ENCODE data around the gene MBTPS1. TPM values are rescaled to one million over a fixed set of nuclear protein-coding genes. Genes with fewer than 3 reads are reported as not detected.

MBTPS1 gene
- total and polyA plus RNA-seq, 9 of the 15 experiments (the other 6 are each of a cell fraction or from before 2014, with no cell fraction given), result 2.8 to 57.6 (median 43.8) TPM

DNA sequence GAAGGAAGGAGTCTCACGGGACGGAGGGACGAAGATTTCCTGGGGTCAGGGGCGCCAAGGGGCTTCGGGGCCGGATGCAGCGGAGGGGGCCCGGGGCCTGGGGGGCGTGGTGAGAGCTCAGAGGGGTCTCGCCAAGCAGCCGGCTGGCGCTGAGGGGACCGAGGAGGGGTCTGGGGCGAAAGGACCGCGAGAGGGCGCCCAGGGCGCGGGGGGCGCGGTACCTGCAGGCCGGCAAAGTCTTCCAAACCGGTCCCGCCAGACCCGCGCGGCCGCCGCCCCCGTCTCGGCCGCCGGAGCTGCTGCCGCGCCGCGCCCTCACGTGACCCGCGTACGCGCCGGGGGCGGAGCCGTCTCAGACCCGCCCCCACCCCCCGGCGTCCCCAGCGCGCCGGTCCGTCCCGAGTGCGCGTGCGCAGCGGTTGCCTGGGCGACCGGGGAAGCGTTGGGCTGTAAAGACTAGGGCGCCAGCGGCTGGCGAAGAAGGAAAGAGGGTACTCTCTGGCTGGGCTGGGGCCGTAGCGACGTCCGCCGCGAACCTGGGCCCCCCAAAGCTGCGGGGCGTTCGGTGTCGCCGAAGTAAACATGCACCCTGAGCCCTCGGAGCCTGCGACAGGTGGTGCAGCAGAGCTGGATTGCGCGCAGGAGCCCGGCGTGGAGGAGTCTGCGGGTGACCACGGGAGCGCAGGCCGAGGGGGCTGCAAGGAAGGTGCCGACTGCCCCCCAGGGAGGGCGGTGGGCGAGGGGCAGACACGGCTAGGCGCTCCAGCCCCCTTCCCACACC is 28.3 kb upstream of the MBTPS1 start, which contains the start of the genes DNAAF1 and HSDL1 (continued):
- TF ChIP-seq JUN (IDR thresholded peaks at IDR 0.05; ENCODE audit: borderline replicate concordance, low read depth, low read length), result peak; percentile 67; the same call in 1 of the 2 replicates
- no peak for TF ChIP-seq JUN (CRISPR knock-in tag; IDR thresholded peaks at IDR 0.05; ENCODE audit: borderline replicate concordance)
- no peak for TF ChIP-seq ELF4 (CRISPR knock-in tag; IDR thresholded peaks at IDR 0.05)
- no peak for TF ChIP-seq THRAP3 (IDR thresholded peaks at IDR 0.05; ENCODE audit: borderline replicate concordance)
- TF ChIP-seq NCOA1 (IDR thresholded peaks at IDR 0.05; ENCODE audit: low read depth), result no peak
- no peak for TF ChIP-seq WHSC1 (IDR thresholded peaks at IDR 0.05; ENCODE audit: low read length)
- TF ChIP-seq PTBP1 (IDR thresholded peaks at IDR 0.05; ENCODE audit: low read depth, low read length), result no peak
- TF ChIP-seq U2AF1 (optimal IDR thresholded peaks at IDR 0.05; ENCODE audit: low read depth, low read length), result no peak
- TF ChIP-seq, protein P1, sequence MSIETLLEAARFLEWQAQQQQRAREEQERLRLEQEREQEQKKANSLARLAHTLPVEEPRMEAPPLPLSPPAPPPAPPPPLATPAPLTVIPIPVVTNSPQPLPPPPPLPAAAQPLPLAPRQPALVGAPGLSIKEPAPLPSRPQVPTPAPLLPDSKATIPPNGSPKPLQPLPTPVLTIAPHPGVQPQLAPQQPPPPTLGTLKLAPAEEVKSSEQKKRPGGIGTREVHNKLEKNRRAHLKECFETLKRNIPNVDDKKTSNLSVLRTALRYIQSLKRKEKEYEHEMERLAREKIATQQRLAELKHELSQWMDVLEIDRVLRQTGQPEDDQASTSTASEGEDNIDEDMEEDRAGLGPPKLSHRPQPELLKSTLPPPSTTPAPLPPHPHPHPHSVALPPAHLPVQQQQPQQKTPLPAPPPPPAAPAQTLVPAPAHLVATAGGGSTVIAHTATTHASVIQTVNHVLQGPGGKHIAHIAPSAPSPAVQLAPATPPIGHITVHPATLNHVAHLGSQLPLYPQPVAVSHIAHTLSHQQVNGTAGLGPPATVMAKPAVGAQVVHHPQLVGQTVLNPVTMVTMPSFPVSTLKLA (conservative IDR thresholded peaks at IDR 0.05), result peak in 1 of 2 experiments; percentile 86; a peak in 3 of 4 replicates
- TF ChIP-seq, protein P2, sequence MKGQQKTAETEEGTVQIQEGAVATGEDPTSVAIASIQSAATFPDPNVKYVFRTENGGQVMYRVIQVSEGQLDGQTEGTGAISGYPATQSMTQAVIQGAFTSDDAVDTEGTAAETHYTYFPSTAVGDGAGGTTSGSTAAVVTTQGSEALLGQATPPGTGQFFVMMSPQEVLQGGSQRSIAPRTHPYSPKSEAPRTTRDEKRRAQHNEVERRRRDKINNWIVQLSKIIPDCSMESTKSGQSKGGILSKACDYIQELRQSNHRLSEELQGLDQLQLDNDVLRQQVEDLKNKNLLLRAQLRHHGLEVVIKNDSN (CRISPR knock-in tag; IDR thresholded peaks at IDR 0.05), result peak; percentile 88
- TF ChIP-seq JUND (IDR thresholded peaks at IDR 0.05; ENCODE audit: borderline replicate concordance, low read depth, low read length), result no peak
- no peak for TF ChIP-seq JUND (tag; IDR thresholded peaks at IDR 0.05; ENCODE audit: borderline replicate concordance, low read depth, low read length)
- TF ChIP-seq ZNF41 (CRISPR knock-in tag; conservative IDR thresholded peaks at IDR 0.05), result no peak
- TF ChIP-seq ZNF551 (CRISPR knock-in tag; IDR thresholded peaks at IDR 0.05), result no peak
- no peak for TF ChIP-seq KHSRP (IDR thresholded peaks at IDR 0.05)
- peak; percentile 61 for TF ChIP-seq TAF1 (IDR thresholded peaks at IDR 0.05; ENCODE audit: control insufficient read depth, extremely low read depth, insufficient read depth, low read length, severe bottlenecking)
- TF ChIP-seq ZC3H4 (CRISPR knock-in tag; IDR thresholded peaks at IDR 0.05; ENCODE audit: borderline replicate concordance), result no peak
- no peak for TF ChIP-seq MED1 (CRISPR knock-in tag; IDR thresholded peaks at IDR 0.05; ENCODE audit: borderline replicate concordance)
- TF ChIP-seq, protein P3, sequence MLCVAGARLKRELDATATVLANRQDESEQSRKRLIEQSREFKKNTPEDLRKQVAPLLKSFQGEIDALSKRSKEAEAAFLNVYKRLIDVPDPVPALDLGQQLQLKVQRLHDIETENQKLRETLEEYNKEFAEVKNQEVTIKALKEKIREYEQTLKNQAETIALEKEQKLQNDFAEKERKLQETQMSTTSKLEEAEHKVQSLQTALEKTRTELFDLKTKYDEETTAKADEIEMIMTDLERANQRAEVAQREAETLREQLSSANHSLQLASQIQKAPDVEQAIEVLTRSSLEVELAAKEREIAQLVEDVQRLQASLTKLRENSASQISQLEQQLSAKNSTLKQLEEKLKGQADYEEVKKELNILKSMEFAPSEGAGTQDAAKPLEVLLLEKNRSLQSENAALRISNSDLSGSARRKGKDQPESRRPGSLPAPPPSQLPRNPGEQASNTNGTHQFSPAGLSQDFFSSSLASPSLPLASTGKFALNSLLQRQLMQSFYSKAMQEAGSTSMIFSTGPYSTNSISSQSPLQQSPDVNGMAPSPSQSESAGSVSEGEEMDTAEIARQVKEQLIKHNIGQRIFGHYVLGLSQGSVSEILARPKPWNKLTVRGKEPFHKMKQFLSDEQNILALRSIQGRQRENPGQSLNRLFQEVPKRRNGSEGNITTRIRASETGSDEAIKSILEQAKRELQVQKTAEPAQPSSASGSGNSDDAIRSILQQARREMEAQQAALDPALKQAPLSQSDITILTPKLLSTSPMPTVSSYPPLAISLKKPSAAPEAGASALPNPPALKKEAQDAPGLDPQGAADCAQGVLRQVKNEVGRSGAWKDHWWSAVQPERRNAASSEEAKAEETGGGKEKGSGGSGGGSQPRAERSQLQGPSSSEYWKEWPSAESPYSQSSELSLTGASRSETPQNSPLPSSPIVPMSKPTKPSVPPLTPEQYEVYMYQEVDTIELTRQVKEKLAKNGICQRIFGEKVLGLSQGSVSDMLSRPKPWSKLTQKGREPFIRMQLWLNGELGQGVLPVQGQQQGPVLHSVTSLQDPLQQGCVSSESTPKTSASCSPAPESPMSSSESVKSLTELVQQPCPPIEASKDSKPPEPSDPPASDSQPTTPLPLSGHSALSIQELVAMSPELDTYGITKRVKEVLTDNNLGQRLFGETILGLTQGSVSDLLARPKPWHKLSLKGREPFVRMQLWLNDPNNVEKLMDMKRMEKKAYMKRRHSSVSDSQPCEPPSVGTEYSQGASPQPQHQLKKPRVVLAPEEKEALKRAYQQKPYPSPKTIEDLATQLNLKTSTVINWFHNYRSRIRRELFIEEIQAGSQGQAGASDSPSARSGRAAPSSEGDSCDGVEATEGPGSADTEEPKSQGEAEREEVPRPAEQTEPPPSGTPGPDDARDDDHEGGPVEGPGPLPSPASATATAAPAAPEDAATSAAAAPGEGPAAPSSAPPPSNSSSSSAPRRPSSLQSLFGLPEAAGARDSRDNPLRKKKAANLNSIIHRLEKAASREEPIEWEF (CRISPR knock-in tag; IDR thresholded peaks at IDR 0.05), result no peak
- TF ChIP-seq NR1H2 (CRISPR knock-in tag; IDR thresholded peaks at IDR 0.05), result no peak
- TF ChIP-seq SNIP1 (IDR thresholded peaks at IDR 0.05; ENCODE audit: low read depth), result no peak
